NCI-H1694 (cell line): ENCODE data around the gene FBXW2.
"Not testable (repeated sequence)": the region's sequence is repeated elsewhere in the genome, so short reads cannot be mapped to it uniquely, and the experiment has no call there.

Experiments used
- DNase-seq: peaks from one replicate; lab custom pipeline; 2025; lab: John Stamatoyannopoulos, UW

Gene FBXW2, protein sequence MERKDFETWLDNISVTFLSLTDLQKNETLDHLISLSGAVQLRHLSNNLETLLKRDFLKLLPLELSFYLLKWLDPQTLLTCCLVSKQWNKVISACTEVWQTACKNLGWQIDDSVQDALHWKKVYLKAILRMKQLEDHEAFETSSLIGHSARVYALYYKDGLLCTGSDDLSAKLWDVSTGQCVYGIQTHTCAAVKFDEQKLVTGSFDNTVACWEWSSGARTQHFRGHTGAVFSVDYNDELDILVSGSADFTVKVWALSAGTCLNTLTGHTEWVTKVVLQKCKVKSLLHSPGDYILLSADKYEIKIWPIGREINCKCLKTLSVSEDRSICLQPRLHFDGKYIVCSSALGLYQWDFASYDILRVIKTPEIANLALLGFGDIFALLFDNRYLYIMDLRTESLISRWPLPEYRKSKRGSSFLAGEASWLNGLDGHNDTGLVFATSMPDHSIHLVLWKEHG

DNA sequence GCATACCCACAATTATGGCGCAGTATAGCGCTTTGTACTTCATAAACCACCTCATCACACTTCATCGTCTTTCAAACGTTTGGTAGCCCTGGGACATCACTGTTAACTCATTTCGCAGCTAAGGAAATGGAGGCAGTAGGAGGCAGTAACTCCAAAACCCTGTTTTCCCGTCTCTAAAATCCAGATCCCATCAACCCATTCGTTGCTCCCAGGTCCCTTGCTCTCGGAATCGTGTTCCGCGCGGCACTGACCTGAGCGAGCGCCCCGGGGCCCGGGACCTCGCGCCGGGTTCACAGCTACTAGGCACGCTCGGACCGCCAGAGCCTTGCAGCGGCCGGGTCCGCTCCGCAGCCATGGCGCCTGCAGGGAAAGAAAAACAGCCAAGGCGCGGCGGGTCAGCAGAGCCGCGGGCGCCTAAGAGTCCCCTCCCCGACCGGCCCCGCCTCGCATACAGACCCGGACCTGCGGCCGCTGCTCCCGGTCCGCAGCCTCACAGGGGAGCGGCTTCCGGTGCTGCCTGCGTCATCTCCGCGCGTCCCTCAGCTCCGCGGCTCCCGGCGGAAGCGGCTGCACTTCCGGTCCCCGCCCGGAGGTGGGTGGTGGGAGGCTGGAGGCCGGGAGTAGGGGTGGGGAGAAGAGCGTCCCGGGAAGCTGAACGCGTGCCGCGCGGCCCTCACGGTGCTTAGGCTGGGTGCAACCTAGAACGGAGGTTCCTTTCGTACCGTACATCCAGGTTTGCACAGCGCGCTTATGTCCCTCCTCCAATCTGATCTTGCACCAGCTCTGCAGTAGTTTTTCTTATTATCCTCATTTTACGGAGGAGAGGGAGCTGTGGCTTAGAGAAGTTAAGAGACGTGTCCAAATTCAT is at the start of gene FBXW2:
Gene FBXW2, minus strand, starts transcription at position 519 of the 868 bp plus-strand sequence. CDS start 5,158 bp downstream, outside the sequence.
- DNase-seq, result peak; percentile 58

DNA sequence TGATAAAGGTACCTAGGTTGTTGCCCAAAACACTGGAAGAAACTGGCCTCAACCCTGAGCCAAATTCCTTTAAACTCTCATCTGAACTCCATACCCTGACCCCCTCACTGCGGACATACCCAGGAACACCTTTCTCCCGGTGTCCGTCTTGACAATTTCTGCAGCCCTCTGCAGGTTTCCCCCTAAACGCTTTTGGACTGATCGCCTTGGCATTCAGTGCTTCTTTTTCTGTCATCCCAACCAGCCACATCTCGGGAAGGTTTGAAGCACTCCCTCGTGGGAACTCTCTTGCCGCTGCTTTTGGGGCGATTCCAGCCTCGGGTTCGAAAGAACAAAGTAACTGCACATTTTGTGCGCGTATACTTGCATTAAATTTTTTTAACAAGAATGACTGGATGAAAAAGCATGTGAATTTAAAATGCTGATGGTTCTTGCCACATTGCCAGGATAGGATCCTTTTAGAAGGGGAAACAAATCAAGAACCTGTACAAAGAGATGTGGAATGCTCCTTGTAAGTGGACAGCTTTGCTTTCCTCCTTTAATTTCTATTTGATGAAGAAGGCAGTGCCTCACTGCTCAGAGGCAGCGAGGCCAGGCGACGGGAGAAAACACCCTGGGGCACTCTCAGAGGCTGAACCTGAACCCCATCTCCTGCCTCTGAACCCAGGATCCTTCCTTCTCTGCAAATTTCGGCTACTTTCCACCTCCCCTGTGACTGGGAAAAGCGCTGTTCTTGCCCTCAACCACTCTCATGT is 48.9 kb upstream of the FBXW2 start:
- DNase-seq, result no peak

DNA sequence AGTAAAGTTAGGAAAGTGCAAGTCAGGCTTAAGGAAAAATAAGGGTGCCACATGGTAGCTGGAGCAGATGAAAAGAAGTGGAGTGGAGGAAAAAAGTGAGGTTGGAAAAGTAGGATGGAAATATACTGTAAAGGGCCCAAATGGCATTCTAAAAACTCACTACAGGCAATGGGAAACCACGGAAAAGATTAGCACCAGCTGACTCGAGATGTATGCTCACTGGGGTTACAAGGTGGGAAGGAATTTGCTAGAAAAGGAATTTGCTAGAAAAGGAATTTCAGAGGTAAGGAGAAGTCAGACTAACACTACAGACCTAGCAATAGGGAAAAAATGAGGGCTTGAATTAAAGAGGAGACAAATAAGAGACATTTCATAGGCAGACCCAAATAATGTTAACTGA is 45.9 kb upstream of the FBXW2 start:
- no peak for DNase-seq

DNA sequence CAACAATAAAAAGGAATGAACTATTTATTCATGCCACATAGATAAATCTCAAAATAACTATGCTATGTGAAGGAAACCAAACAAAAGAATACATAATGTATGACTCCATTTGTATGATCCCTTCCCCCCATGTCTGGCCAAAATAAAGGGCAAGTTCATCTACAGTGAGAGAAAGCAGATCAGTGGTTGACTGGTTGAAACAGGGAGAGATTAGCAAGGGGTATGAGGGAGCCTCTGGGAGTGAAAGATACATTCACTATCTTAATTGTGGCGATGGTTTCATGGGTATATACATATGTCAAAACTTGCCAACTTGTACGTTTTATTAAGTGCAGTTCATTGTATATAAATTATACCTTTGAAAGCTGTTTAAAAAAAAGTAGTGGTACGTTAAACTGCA is 44.7 kb upstream of the FBXW2 start:
- DNase-seq, result no peak

DNA sequence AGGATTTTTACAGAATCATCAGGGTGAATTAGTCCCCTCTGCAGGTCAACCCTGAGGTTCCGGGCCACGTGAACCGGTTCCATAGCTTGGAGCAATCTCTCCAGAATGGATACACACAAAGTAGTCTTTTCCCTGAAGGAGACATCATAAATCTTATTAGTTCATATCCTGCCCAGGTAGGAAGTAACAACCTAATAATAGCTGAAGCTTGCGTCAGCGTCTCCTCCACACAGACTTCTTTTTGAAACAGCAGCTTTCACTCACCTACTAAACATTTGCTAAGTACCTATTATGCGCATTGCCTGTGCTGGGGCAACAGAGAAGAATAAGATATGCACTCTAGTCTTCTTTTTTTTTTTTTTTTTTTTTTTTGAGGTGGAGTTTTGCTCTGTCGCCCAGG is 40.1 kb upstream of the FBXW2 start:
- DNase-seq, result no peak

DNA sequence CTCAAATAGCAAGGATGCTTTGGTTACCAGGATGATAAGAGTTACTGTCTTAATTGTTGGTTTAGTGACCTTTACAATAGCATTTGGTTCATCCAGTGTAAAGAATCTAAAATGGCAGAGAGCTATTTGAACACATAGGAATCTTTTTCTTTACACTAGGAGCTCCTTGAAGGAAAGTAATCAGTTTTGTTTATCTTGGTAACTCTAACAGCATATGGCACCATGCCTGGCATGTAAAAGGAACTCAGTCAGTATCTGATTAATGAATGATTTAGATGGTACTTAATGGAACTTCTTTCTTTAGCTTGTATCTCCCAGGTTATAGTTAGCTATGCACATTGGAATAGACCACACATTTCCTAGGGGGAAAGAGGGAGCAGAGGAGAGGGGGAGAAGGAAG is 39.6 kb upstream of the FBXW2 start:
- no peak for DNase-seq

DNA sequence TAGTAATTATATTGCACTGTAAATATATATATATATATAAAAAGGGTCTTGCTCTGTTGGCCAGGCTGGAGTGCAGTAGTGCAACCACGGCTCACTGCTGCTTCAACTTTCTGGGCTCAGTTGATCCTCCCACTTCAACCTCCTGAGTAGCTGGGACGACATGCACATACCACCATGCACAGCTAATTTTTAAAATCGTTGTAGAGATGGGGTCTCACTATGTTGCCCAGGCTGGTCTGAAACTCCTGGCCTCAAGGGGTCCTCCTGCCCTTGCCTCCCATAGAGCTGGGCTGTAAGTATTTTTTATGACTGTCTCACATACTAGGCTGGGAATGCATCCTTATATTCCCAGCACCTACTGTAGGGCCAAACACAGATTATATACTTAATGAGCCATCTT is 37.6 kb upstream of the FBXW2 start:
- DNase-seq, result no peak

DNA sequence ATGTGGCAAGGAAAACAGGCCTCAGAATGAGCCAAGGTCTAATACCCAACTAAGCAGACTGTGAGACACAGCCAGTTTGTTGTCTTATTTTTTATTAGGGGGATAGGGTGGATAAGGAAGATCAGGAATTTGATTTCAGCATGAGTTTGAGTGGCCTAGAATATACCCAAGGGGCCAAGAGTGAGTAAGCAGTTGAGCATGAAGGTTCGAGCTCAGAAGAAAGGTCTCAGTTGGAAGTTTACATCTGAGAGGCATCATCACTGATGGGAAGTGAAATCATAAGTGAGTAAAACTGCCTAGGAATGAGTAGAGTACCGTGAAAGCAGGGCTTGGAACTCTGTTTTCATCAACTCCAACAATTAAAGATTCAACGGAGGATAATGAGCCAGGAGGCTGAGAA is 36.9 kb upstream of the FBXW2 start:
- no peak for DNase-seq

DNA sequence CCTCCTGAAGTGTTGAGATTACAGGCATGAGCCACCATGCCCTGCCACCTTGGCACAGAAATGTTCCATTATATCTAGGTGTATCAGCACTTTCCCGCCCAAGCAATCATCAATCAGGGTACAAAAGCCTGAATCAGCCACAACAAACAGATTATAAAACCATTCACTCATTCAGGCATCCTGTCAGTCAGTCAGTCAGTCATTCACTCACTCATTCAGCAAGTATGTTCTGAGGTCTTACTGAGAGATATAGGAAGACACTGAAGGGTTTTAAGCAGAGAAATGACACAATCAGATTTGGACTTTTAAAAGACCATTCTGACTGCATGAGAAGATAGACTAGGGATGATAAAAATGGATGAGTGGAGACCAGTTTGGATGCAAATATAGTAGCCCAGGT is 36.4 kb upstream of the FBXW2 start:
- DNase-seq, result no peak

DNA sequence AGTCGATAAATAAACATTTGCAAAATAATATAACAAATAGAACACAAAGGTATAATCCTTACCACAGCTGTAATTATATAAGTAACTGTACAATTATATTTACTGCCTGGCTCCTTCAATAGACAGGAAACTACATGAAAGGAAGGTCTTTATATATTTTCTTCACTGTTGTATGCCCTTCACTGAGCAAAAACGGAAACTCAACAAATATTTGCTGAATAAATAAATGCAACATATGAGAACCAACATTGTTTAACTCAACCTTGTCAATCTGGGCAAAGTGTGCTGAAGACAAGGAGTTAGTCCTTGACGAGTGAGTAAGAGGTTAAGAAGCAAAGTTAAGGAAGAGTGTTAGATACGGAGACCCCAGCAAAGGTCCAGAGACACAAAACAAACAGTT is 26.9 kb upstream of the FBXW2 start:
- DNase-seq, result no peak

DNA sequence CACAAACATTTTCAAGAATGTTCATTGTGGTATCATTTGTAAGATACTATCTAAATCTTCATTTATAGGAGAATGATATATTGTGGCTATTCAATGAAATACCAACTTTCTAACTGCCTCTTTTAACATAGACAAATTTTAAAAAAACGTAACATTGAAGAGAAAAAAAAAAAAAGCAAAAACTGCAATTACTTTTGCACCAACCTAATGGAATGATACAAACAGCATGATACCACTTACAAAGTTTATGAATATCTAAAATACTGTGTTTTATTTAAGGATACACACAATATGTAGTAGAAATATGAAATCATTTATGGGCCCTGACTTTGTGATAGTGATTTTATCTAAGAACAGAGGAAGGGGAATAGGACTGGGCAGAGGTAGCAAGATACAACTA is 25.4 kb upstream of the FBXW2 start:
- no peak for DNase-seq

DNA sequence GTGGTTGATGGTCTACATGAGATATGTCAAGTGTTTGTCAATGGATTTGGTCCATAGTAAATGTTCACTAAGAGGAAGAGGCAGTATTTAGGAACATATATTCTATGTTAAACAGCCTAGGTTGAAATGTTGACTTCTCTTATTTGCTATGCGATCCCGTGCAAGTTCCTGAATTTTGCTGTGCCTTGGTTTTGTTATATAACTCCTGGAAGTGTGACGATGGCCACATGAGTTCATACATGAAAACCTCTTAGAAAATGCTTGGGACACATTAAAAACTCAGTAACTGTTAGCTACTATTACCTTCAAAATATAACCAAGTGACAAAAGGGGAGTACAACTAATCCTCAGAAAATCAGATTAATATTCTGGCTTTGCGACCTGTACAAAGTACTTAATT is 21.9 kb upstream of the FBXW2 start:
- DNase-seq, result no peak

DNA sequence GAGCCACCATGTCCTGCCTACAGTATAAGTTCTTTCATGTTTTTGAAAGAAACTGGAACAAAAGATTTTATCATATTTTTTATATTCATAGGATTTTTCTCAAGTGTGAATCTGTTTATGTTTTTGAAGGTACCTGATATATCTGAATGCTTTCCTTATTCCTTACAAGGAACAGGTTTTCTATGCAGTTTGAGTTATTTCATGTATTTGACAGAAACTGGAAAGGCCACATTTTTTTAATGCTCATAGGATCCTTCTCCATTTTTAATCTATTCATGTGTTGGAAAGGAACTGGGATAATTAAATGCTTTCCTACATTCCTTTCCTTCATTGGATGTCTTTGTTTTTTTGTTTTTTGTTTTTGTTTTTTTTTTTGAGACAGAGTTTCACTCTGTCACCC is 15.7 kb upstream of the FBXW2 start:
- no peak for DNase-seq

DNA sequence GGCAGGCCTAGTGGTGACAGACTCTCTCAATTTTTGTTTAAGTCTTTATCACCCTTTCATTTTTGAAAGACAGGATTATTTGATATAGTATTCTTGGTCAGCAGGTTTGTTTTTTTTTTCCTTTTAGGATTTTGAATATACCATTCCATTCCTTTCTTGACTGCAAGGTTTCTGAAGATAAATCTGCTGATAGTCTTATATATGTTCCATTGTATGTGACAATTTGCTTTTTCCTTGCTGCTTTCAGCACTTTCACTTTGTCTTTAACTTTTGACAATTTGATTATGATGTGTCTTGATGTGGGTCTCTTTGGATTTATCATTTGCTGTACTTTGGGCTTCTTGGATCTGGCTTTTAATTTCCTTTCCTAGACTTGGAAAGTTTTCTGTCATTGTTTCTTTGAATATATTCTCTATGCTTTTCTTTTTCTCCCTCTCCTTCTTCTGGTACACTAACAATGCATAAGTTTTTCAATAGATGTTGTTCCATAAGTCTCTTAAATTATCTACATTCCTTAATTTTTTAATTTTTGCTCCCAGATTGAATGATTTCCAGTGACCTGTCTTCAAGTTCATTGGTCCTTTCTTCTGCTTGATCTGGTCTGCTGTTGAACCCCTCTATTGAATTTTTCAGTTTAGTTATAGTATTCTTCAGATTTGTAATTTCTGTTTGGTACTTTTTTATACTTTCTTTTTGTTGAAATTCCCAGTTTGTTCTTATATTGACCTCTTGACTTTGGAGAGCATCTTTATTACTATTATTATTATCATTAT is 14.6 kb upstream of the FBXW2 start:
- DNase-seq, result no peak

DNA sequence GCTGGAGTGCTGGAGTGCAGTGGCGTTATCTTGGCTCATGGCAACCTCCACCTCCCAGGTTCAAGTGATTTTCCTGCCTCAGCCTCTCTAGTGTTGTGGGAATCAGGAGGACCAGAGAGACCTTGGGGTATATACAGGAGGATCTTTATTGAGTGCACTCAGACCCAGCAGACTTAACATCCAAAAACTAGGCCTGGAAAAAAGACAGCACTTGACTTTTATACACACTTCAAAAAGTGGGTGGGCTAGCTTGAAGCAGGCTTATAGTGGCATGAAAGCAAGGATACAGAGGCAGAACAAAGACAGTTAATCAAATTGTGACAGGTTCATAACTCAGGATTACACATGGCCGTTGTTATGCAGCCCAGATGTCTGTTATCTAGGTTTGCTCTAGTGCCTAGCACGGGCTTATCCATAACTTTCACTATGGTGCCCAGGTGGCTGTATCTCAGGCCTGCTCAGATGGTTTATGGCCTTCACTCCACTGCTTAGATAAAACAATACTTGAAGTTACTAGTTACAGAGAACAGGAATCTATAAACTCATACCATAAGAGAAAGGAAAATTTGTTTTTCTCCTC is 11.7 kb upstream of the FBXW2 start:
- DNase-seq, result not testable (repeated sequence)

DNA sequence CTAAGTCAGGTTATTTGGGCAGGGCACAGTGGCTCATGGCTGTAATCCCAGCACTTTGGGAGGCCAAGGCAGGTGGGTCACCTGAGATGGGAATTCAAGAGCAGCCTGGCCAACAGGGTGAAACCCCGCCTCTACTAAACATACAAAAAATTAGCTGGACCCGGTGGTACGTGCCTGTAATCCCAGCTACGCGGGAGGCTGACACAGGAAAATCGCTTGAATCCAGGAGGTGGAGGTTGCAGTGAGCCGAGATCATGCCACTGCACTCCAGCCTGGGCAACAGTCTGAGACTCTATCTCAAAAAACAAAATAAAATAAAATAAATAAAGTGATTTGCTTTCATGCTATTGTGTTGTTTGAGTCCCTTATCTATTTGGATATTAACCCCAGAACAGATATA is 8.2 kb upstream of the FBXW2 start:
- no peak for DNase-seq

DNA sequence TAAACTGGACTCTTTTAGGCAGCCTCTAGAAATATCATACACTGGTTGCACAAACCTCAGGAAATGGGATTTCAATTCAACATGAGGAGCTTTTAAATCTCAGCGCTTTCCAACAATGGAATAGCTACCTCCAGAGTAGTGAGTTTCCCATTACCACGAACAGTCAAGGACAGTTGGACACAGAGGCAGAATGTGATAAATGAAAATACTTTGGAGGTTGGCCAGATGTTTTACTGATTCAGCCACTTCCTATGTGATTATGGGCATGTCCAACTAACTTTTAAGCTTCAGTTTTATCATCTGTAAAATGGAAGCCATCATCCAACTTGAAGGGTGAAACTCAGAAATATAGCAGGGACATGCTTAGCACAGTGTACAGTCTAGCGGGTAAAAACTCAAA is 2.1 kb downstream of the FBXW2 start:
- no peak for DNase-seq

DNA sequence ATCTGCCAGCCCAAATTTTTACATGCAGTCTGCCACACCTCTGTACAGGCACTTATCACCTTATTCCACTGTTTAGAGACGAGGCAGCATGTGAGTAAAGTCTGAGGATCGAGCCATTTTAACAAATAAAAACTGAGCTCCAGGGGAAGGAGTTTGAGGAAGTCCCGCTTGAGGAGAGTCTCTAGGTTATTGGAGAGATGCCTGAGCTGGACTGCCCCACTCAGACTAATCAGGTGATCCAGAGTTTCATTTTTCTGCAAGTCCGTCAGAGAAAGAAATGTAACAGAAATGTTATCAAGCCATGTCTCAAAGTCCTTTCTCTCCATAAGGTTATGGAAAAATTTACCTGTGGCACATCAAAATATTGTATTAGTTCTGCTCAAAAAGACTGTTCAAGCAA is 5.3 kb downstream of the FBXW2 start:
- no peak for DNase-seq

DNA sequence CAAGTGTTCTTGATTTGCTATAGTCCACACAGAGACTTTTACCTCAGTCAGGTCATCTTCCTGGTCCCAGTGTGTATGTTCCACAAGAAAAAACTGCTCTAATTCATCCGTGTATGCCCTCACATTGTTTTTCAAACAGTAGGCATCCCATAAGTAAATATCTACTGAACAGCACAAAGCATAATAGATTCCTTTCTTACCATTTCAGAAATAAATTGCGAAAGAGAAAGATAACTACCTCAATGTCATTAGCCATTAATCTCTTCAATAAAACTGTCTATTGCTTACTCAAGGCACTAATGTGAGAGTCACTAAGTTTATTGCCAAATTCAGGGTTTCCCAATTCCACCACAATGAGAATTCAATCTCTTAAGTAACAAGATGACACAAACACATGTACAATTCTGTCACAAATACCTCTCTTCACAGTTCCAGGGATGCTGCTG is 9.6 kb downstream of the FBXW2 start:
- DNase-seq, result no peak

DNA sequence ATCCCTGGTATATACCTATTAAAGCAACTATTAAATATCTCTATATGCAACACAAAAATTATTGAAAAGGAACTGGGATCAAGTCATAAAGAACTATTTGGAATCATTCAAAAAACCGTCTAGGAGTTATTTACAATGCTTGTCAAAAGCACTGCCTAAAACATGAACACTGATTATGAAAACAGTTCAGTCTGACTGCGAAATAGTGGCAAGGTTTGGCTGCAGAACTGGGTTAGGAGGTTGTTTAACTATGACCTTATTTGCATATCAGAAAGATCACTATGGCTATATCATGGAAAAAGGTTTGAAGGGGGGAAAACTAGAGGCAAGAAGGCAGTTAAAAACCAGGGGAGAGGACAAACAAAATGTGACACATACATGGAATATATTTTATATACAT is 12.0 kb downstream of the FBXW2 start:
- DNase-seq, result no peak

DNA sequence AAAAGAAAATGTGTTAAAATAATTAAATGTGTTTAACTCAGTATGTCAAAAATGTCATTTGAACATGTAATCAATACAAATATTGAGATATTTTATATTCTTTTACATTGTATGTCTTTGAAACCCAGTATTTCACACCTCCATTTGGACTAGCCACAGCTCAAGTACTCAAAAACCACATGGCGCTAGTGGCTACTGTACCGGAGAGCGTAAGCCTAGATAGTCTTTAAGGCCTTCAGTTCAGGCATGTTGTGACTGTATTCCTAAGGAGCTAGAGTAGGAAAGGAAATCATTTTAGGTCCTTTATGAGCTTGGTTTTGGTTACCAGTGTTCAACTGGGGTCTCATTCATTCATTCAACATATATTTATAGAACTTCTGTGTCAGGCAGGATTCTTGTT is 12.8 kb downstream of the FBXW2 start:
- no peak for DNase-seq
